WTC11 (cell line): ENCODE results near the gene HTR4. TPM values are rescaled to one million over a fixed set of nuclear protein-coding genes. Genes with fewer than 3 reads are reported as not detected.

Experiments
- ATAC-seq: fragments of 200-7000 bp; cut with Tn5 transposase; 2 replicates; pipeline ENCODE4 v1.10.0; 2021; ENCODE audit warnings: mild to moderate bottlenecking, moderate library complexity
- CTCF ChIA-PET: fragments of 300-600 bp; sonication (Branson Sonifier 250); formaldehyde crosslinking; loops from one replicate; lab custom pipeline; 2021; ENCODE audit warnings: antibody characterized with exemption; lab: Charles Lee
- POLR2A ChIA-PET: fragments of 350-600 bp; sonication (Branson Sonifier 250); formaldehyde crosslinking; loops from one replicate; lab custom pipeline; 2021; ENCODE audit warnings: antibody characterized with exemption; lab: Charles Lee
- DNase-seq: peaks from one replicate; pipeline ENCODE4 v3.0.0; 2021; ENCODE audit warnings: low spot score
- H3K27ac Mint-ChIP-seq: 2 replicates; pipeline ENCODE4 v1.8.0; 2021; ENCODE audit warnings: mixed read lengths
- H3K27me3 Mint-ChIP-seq: 2 replicates; pipeline ENCODE4 v1.8.0; 2021; ENCODE audit warnings: low read depth, mild to moderate bottlenecking, moderate library complexity, mixed read lengths
- H3K36me3 Mint-ChIP-seq: 2 replicates; pipeline ENCODE4 v1.8.0; 2021; ENCODE audit warnings: mixed read lengths
- H3K4me1 Mint-ChIP-seq: 2 replicates; pipeline ENCODE4 v1.8.0; 2022; ENCODE audit warnings: mixed read lengths
- H3K4me3 Mint-ChIP-seq: 2 replicates; pipeline ENCODE4 v1.8.0; 2021; ENCODE audit warnings: mild to moderate bottlenecking, moderate library complexity, mixed read lengths
- H3K9me3 Mint-ChIP-seq: 2 replicates; pipeline ENCODE4 v1.8.0; 2021; ENCODE audit warnings: mixed read lengths
- ATF3 ChIP-seq: sonication (generic); formaldehyde crosslinking; conservative IDR thresholded peaks from 2 replicates; pipeline ENCODE4 v1.8.1; 2022; ENCODE audit warnings: mild to moderate bottlenecking, missing genetic modification reagents
- ERG ChIP-seq: fragments of 250-450 bp; sonication (Bioruptor Pico); IDR thresholded peaks from 2 replicates; pipeline ENCODE4 v1.8.0; 2021; ENCODE audit warnings: mild to moderate bottlenecking
- ESRRA ChIP-seq: sonication (generic); formaldehyde crosslinking; IDR thresholded peaks from 2 replicates; pipeline ENCODE4 v1.8.1; 2022; ENCODE audit warnings: mild to moderate bottlenecking, missing genetic modification reagents, borderline replicate concordance
- FOXK1 ChIP-seq: sonication (generic); formaldehyde crosslinking; IDR thresholded peaks from 2 replicates; pipeline ENCODE4 v1.8.0; 2022; ENCODE audit warnings: mild to moderate bottlenecking, moderate library complexity, missing genetic modification reagents
- IRF1 ChIP-seq: sonication (generic); formaldehyde crosslinking; IDR thresholded peaks from 2 replicates; pipeline ENCODE4 v1.8.0; 2023; ENCODE audit warnings: missing genetic modification reagents
- JAZF1 ChIP-seq: fragments of 250-450 bp; sonication (Bioruptor Pico); IDR thresholded peaks from 2 replicates; pipeline ENCODE4 v1.9.0; 2021; ENCODE audit warnings: moderate library complexity, mild to moderate bottlenecking, inconsistent platforms
- JUN ChIP-seq: sonication (generic); formaldehyde crosslinking; IDR thresholded peaks from 2 replicates; pipeline ENCODE4 v1.8.0; 2023; ENCODE audit warnings: mild to moderate bottlenecking, missing genetic modification reagents
- NR3C1 ChIP-seq: sonication (generic); formaldehyde crosslinking; conservative IDR thresholded peaks from 2 replicates; pipeline ENCODE4 v1.8.1; 2023; ENCODE audit warnings: low read depth, mild to moderate bottlenecking, missing genetic modification reagents
- RELA ChIP-seq: sonication (generic); formaldehyde crosslinking; IDR thresholded peaks from 2 replicates; pipeline ENCODE4 v1.8.1; 2022; ENCODE audit warnings: missing genetic modification reagents, mild to moderate bottlenecking, borderline replicate concordance
- SMAD4 ChIP-seq: sonication (generic); formaldehyde crosslinking; IDR thresholded peaks from 2 replicates; pipeline ENCODE4 v1.8.0; 2022; ENCODE audit warnings: mild to moderate bottlenecking, missing genetic modification reagents
- SP1 ChIP-seq: sonication (generic); formaldehyde crosslinking; conservative IDR thresholded peaks from 2 replicates; pipeline ENCODE4 v1.8.1; 2022; ENCODE audit warnings: missing genetic modification reagents
- USF1 ChIP-seq: sonication (generic); formaldehyde crosslinking; IDR thresholded peaks from 2 replicates; pipeline ENCODE4 v1.8.0; 2022; ENCODE audit warnings: mild to moderate bottlenecking, missing genetic modification reagents
- USF2 ChIP-seq: sonication (generic); formaldehyde crosslinking; IDR thresholded peaks from 2 replicates; pipeline ENCODE4 v1.8.1; 2023; ENCODE audit warnings: mild to moderate bottlenecking, missing genetic modification reagents, moderate library complexity
- ZBTB21 ChIP-seq: sonication (generic); formaldehyde crosslinking; IDR thresholded peaks from 2 replicates; pipeline ENCODE4 v1.8.1; 2023; ENCODE audit warnings: mild to moderate bottlenecking, missing genetic modification reagents, borderline replicate concordance
- ZNF263 ChIP-seq: sonication (generic); formaldehyde crosslinking; IDR thresholded peaks from 2 replicates; pipeline ENCODE4 v1.8.1; 2022; ENCODE audit warnings: low read depth, mild to moderate bottlenecking, moderate library complexity, missing genetic modification reagents
- ZNF317 ChIP-seq: sonication (generic); formaldehyde crosslinking; IDR thresholded peaks from 2 replicates; pipeline ENCODE4 v1.8.1; 2023; ENCODE audit warnings: low read depth, mild to moderate bottlenecking, moderate library complexity, missing genetic modification reagents, borderline replicate concordance
- ZNF512 ChIP-seq: sonication (generic); formaldehyde crosslinking; IDR thresholded peaks from 2 replicates; pipeline ENCODE4 v1.8.1; 2022; ENCODE audit warnings: missing genetic modification reagents, borderline replicate concordance
- ZSCAN18 ChIP-seq: fragments of 250-450 bp; sonication (Bioruptor Pico); IDR thresholded peaks from 2 replicates; pipeline ENCODE4 v2.1.2; 2022; ENCODE audit warnings: mild to moderate bottlenecking, moderate library complexity
- total RNA-seq: library from RNA; stranded (reverse); gene quantifications from 3 replicates; pipeline ENCODE4 v1.2.3, GENCODE V29; 2021

HTR4 gene
- total RNA-seq, 1 experiment from 2014 or later, result not detected

- H3K9me3 Mint-ChIP-seq, result peaks cover 22% of the 10 kb centered on the region
- no peak for ATAC-seq
- peak; percentile 87; the same call in 1 of the 2 replicates for TF ChIP-seq ZNF317 (CRISPR knock-in tag)
- no peak for TF ChIP-seq SMAD4
- H3K4me1 Mint-ChIP-seq, result no peaks in the 10 kb centered on the region
- no peak overlapping the region for H3K4me3 Mint-ChIP-seq
- no peak for DNase-seq
- no peak overlapping the region for H3K27ac Mint-ChIP-seq
- ChIA-PET POLR2A (no interaction called here), CTCF (no interaction called here)
- no peaks in the 10 kb centered on the region; the same call in 1 of the 2 replicates for H3K27me3 Mint-ChIP-seq
- peaks cover 11% of the 10 kb centered on the region for H3K36me3 Mint-ChIP-seq
These were observed 55.1 kb downstream of the HTR4 start for GRCh38 chr5:148599187-148599586.

- ChIA-PET CTCF (no interaction called here), POLR2A (no interaction called here)
These were observed 58.6 kb downstream of the HTR4 start for GRCh38 chr5:148595697-148596096.

GRCh38 chr5:148586796-148587195 is 67.5 kb downstream of the HTR4 start:
- ATAC-seq (peak; percentile 94), DNase-seq (peak; percentile 18)
- Mint-ChIP-seq H3K9me3 (no peaks in the 10 kb centered on the region), H3K27ac (no peak overlapping the region), H3K27me3 (no peaks in the 10 kb centered on the region), H3K36me3 (no peaks in the 10 kb centered on the region), H3K4me3 (no peak overlapping the region), H3K4me1 (peaks cover 14% of the 10 kb centered on the region)
- CTCF ChIA-PET, result interaction anchor here (0.9 to 2.0 kb wide), 4 partner anchors 14 to 144 kb away, joined by 3 to 8 read pairs (median 6); no protein-coding TSS in a partner anchor
- POLR2A ChIA-PET, result no interaction called here
- no peak for TF ChIP-seq JUN
- TF ChIP-seq JAZF1 (CRISPR knock-in tag), result no peak
- no peak for TF ChIP-seq ZNF512 (CRISPR knock-in tag)
- no peak for TF ChIP-seq RELA (CRISPR knock-in tag)
- no peak for TF ChIP-seq USF2 (CRISPR knock-in tag)
- no peak for TF ChIP-seq NR3C1 (CRISPR knock-in tag)
- no peak for TF ChIP-seq ATF3 (CRISPR knock-in tag)
- TF ChIP-seq ESRRA (CRISPR knock-in tag), result no peak
- no peak for TF ChIP-seq USF1
- TF ChIP-seq FOXK1, result no peak
- TF ChIP-seq SP1 (CRISPR knock-in tag), result no peak

More at GRCh38 chr5:148595697-148596096, 58.6 kb downstream of the HTR4 start:
- TF ChIP-seq ZSCAN18 (CRISPR knock-in tag) (no peak), ZNF263 (CRISPR knock-in tag) (no peak), ATF3 (CRISPR knock-in tag) (no peak), ZBTB21 (CRISPR knock-in tag) (no peak), IRF1 (CRISPR knock-in tag) (no peak), ERG (CRISPR knock-in tag) (no peak)
- Mint-ChIP-seq H3K4me3 (no peak overlapping the region), H3K36me3 (peaks cover 11% of the 10 kb centered on the region), H3K4me1 (no peaks in the 10 kb centered on the region), H3K27ac (no peak overlapping the region), H3K9me3 (peaks cover 22% of the 10 kb centered on the region), H3K27me3 (no peaks in the 10 kb centered on the region; the same call in 1 of the 2 replicates)
- ATAC-seq (no peak), DNase-seq (no peak)
